HCT116 (cell line): ENCODE data around the gene SORCS2.

Source experiments
- CEBPB ChIP-seq: IDR thresholded peaks from 2 replicates; pipeline ENCODE4 v1.6.1; 2012; ENCODE audit warnings: low read depth
- EZH2 ChIP-seq: fragments of 200-600 bp; sonication (generic); IDR thresholded peaks from 2 replicates; pipeline ENCODE4 v1.6.1; 2017; ENCODE audit warnings: antibody characterized with exemption, mixed run types
- EZH2phosphoT487 ChIP-seq: fragments of 200-600 bp; IDR thresholded peaks from 2 replicates; pipeline ENCODE4 v1.6.1; 2018; ENCODE audit warnings: antibody characterized with exemption, borderline replicate concordance
- FOSL1 ChIP-seq: IDR thresholded peaks from 2 replicates; pipeline ENCODE4 v1.6.1; 2012; ENCODE audit warnings: low read depth
- JUND ChIP-seq: IDR thresholded peaks from 2 replicates; pipeline ENCODE4 v1.6.1; 2012
- POLR2A ChIP-seq: IDR thresholded peaks from 2 replicates; pipeline ENCODE4 v1.7.0; 2011; ENCODE audit warnings: borderline replicate concordance; ENCODE audit not compliant: insufficient read depth, insufficient read length; ENCODE audit errors: extremely low read depth
- POLR2AphosphoS5 ChIP-seq: IDR thresholded peaks from 2 replicates; pipeline ENCODE4 v1.6.1; 2011; ENCODE audit warnings: mild to moderate bottlenecking, low read depth, low read length, moderate library complexity
- RAD21 ChIP-seq: IDR thresholded peaks from 2 replicates; pipeline ENCODE4 v1.6.1; 2012; ENCODE audit warnings: low read depth, mild to moderate bottlenecking
- SIN3A ChIP-seq: IDR thresholded peaks from 2 replicates; pipeline ENCODE4 v1.6.1; 2012; ENCODE audit warnings: low read depth
- YY1 ChIP-seq: IDR thresholded peaks from 2 replicates; pipeline ENCODE4 v1.6.1; 2011; ENCODE audit warnings: low read length, low read depth, moderate library complexity, mild to moderate bottlenecking; ENCODE audit not compliant: insufficient replicate concordance; ENCODE audit errors: extremely low read depth
- ZBTB33 ChIP-seq: IDR thresholded peaks from 2 replicates; pipeline ENCODE4 v1.6.1; 2011; ENCODE audit warnings: mild to moderate bottlenecking, low read length, moderate library complexity; ENCODE audit not compliant: insufficient replicate concordance; ENCODE audit errors: extremely low read depth
- TF ChIP-seq, protein P1 (sequence below), 3 experiments: fragments of 200-600 bp in 1 of 3; sonication (generic) in 1 of 3; IDR thresholded peaks in 2 of 3; conservative IDR thresholded peaks in 1 of 3; 2 replicates each; pipeline ENCODE4 v1.5.1; 2012 to 2017; ENCODE audit warnings: low read depth in 2 of 3, low read length in 2 of 3, antibody characterized with exemption in 1 of 3, borderline replicate concordance in 1 of 3, control low read depth in 1 of 3, mild to moderate bottlenecking in 1 of 3, mixed read lengths in 1 of 3, mixed run types in 1 of 3, moderate library complexity in 1 of 3; ENCODE audit not compliant: insufficient read depth in 1 of 3
- TF ChIP-seq, protein P2 (sequence below): IDR thresholded peaks from 2 replicates; pipeline ENCODE4 v1.6.1; 2012
- TF ChIP-seq, protein P3 (sequence below): IDR thresholded peaks from 2 replicates; pipeline ENCODE4 v1.6.1; 2012

DNA sequence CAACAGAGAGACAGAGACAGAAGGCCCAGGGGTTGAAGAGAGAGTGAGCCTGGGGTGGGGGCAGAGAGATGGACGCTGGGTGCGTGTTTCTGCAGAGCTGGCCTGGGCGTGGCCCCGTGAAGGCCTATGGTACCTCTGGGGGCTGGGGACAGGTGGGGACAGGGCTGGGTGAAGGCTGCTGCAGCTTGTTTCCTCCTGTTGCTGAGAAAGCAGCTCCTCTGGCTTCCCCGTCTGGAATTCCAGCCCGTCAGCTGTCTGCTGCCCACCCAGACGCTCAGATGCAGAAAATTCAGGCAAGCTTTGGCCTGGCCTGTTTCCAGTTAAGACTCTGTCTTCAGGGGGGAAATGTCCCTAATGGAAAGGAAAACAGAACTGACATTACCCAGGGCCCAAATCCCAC is 319.2 kb downstream of the SORCS2 start:
- no peak for TF ChIP-seq EZH2
- TF ChIP-seq, protein P1, sequence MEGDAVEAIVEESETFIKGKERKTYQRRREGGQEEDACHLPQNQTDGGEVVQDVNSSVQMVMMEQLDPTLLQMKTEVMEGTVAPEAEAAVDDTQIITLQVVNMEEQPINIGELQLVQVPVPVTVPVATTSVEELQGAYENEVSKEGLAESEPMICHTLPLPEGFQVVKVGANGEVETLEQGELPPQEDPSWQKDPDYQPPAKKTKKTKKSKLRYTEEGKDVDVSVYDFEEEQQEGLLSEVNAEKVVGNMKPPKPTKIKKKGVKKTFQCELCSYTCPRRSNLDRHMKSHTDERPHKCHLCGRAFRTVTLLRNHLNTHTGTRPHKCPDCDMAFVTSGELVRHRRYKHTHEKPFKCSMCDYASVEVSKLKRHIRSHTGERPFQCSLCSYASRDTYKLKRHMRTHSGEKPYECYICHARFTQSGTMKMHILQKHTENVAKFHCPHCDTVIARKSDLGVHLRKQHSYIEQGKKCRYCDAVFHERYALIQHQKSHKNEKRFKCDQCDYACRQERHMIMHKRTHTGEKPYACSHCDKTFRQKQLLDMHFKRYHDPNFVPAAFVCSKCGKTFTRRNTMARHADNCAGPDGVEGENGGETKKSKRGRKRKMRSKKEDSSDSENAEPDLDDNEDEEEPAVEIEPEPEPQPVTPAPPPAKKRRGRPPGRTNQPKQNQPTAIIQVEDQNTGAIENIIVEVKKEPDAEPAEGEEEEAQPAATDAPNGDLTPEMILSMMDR (IDR thresholded peaks at IDR 0.05 in 2 of 3, conservative IDR thresholded peaks at IDR 0.05 in 1 of 3; ENCODE audit: borderline replicate concordance in 1 of 3, insufficient read depth in 1 of 3, low read depth in 2 of 3, low read length in 2 of 3): no peak
- TF ChIP-seq, protein P2, sequence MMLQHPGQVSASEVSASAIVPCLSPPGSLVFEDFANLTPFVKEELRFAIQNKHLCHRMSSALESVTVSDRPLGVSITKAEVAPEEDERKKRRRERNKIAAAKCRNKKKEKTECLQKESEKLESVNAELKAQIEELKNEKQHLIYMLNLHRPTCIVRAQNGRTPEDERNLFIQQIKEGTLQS: no peak
- no peak for TF ChIP-seq ZBTB33
- no peak for TF ChIP-seq RAD21
- TF ChIP-seq EZH2phosphoT487: no peak
- TF ChIP-seq POLR2A: no peak
- no peak for TF ChIP-seq POLR2AphosphoS5
- TF ChIP-seq FOSL1: no peak
- TF ChIP-seq JUND: no peak
- no peak for TF ChIP-seq YY1
- TF ChIP-seq, protein P3, sequence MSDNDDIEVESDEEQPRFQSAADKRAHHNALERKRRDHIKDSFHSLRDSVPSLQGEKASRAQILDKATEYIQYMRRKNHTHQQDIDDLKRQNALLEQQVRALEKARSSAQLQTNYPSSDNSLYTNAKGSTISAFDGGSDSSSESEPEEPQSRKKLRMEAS: no peak
- no peak for TF ChIP-seq CEBPB
- no peak for TF ChIP-seq SIN3A
